Hypothalamus (tissue), 51 donors: ENCODE data around the gene CORO1C.
"Not testable (repeated sequence)": the region's sequence is repeated elsewhere in the genome, so short reads cannot be mapped to it uniquely, and the experiment has no call there.

Source experiments
- DNase-seq, 51 donors: peaks; one replicate each; lab custom pipeline; 2025; lab: John Stamatoyannopoulos, UW

The CORO1C gene

DNA sequence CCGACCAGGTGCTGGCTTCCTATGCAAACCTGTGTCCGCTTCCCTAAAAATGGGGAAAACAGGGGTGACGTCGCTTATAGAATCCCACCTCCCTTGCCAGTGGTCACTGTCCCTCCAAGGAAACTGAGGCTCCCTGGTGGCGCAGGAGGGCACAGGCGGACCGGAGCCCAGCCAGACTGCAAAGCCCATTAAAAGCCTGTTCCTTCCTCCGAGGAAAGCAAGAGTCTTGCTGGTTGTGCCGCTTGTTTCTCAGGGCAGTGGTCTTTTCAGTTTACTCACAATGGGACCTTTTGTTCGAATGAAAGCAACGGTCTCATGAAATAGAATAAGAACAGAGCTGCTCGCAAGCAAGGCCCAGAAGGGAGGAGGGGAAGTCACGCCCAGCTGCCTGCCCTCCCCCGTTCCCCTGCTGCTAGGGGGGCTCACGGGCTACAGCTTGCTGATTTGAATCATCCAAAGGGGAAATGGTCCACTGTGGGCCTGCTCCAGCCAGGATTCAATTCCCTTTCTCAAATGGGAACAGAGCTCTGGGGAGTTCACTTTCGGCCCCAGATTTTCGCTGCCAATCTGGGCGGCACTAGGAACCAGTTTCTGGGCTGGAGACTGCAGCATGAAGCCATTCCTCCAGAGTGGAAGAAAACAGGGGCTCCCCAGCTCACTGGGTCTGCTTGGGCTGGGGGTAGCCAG is 93.0 kb downstream of the CORO1C start:
- peak in 44 of 51 donors; percentile 27 to 91 (median 67) for DNase-seq

GRCh38 chr12:108637222-108637971 is 93.9 kb downstream of the CORO1C start:
- peak in 1 of 51 donors; percentile 11 for DNase-seq

DNA sequence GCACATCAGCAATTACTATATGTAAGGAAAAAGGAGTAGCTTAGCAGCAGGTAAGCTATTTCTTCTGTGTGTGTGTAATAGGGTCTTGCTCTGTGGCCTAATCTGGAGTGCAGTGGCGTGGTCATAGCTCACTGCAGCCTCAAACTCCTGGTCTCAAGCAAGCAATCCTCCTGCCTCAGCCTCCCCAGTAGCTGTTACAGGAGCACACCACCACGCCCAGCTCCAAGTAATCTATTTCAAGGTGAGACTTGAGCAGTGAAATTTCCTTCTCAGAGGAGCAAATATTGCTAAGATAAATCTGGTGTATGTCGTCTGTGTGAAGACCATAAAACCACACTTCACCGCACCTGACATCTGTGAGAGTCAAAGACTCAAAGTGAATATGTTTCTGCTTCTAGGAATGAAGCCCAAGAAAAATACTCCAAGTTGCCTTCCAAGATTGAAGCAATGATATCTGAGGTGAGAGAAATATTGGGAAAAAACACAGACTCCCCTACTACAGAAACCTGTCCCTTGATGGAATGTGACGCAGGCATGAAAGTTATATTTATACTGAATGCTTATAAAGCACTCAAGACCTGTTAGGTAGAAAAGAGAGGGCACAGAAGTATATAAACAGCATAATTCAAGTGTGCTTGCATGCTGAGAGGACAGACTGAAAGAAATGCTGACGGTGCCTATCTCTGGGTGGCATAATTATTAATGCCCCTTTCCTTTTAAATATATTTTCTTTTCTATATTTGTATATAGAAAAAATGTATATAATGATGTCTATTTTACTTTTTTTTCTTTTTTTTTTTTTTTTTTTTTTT is 95.1 kb downstream of the CORO1C start:
- DNase-seq = no peak

- no peak for DNase-seq
Observed at GRCh38 chr12:108635201-108635996, 95.9 kb downstream of the CORO1C start.

GRCh38 chr12:108634341-108634751 is 97.0 kb downstream of the CORO1C start:
- peak in 2 of 51 donors; percentile 15 to 30 for DNase-seq

GRCh38 chr12:108633534-108634248 is 97.6 kb downstream of the CORO1C start, which contains the start of gene SELPLG:
Gene SELPLG, minus strand, starts transcription at chr12:108633894. Its CDS starts 9,587 bp downstream, at chr12:108624307.
- peak in 27 of 51 donors; percentile 15 to 70 (median 35) for DNase-seq

DNA sequence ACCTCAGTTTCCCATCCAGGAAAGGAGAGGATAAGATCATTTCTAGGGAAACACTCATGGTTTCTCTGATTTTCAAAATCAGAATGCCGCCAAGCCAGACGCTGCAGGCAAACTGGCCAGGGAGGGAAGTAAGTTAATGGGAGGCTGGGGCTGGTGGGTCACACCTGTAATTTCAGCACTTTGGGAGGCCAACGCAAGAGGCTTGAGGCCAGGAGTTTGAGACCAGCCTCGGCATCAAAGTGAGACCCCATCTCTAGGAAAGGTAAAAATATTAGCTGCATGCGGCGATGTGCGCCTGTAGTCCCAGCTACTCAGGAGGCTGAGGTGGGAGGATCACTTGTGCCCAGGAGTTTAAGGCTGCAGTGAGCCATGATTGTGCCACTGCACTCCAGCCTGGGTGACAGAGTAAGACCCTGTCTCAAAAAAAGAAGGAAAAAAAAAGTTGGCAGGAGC is 98.2 kb downstream of the CORO1C start:
- DNase-seq = no peak

DNA sequence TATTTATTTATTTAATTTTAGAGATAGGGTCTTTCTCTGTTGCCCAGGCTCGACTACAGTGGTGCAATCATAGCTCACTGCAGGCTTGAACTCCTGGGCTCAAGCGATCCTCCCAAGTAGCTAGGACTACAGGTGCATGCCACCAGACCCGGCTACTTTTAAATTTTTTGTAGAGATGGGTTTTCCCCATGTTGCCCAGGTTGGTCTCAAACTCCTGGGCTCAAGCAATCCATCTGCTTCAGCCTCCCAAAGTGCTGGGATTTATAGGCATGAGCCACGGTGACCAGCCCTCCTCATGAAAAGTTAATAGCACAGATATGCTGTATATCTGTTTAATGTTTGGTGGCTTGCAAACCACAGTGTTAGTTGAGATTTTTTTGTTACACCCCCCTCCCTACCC is 100.1 kb downstream of the CORO1C start:
- DNase-seq = not testable (repeated sequence)

- DNase-seq = no peak
Observed at GRCh38 chr12:108630481-108631207, 100.7 kb downstream of the CORO1C start.

- DNase-seq = no peak
Observed at GRCh38 chr12:108629824-108630476, 101.4 kb downstream of the CORO1C start.

DNA sequence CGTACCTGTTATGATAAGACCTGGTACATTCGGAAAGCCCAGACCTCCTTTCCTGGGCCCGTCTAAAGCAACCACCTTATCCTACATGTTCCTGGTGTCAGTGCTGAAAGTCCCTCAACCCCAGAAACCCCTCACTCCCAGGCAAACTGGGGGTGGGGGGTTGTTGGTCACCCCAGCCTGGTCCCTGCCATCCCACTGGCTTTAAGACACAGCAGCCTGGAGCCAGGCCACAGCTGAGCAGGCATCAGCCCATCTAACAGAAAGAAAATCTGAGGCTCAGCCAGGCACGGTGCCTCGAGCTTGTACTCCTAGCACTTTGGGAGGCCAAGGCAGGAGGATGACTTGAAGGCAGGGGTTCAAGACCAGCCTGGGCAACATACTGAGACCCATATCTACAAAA is 102.2 kb downstream of the CORO1C start:
- DNase-seq = no peak

GRCh38 chr12:108627134-108627920 is 104.0 kb downstream of the CORO1C start:
- DNase-seq = no peak

GRCh38 chr12:108625228-108625627 is 106.1 kb downstream of the CORO1C start:
- no peak for DNase-seq

DNA sequence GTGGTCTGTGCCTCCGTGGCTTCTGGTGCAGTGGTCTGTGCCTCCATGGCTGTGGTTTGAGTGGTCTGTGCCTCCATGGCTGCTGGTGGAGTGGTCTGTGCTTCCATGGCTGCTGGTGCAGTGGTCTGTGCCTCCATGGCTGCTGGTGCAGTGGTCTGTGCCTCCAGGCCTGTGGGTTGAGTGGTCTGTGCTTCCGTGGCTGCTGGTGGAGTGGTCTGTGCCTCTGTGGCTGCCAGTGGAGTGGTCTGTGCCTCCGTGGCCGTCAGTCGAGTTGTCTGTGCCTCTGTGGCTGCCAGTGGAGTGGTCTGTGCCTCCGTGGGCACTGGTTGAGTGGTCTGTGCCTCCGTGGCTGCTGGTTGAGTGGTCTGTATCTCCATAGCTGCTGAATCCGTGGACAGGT is 107.7 kb downstream of the CORO1C start:
- no peak for DNase-seq

GRCh38 chr12:108622921-108623514 is 108.3 kb downstream of the CORO1C start:
- no peak for DNase-seq

DNA sequence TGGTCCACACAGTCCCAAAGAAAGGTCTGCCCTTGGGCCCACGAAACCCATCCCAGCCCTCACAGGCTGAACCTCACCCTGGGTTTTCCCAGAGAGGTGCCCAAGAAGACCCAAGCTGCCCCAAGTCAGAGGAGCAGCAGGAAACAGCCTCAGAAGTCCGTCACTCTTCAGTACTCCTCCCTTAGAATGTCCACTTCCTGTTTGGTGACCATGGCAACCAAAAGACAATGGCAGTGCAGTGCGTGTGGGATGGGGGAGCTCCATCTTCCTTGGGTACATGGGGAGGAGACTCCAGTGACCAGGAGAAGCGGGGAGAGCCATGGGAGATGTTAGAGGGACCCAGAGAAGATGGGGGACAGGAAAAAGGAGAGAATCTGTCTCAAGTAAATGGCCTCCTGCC is 108.9 kb downstream of the CORO1C start:
- DNase-seq = no peak

- DNase-seq = no peak
Observed at GRCh38 chr12:108621161-108621560, 110.2 kb downstream of the CORO1C start.
